ENCODE data around the gene CHPT1.
"Not testable (repeated sequence)": the region's sequence is repeated elsewhere in the genome, so short reads cannot be mapped to it uniquely, and the experiment has no call there.

The CHPT1 gene

DNA sequence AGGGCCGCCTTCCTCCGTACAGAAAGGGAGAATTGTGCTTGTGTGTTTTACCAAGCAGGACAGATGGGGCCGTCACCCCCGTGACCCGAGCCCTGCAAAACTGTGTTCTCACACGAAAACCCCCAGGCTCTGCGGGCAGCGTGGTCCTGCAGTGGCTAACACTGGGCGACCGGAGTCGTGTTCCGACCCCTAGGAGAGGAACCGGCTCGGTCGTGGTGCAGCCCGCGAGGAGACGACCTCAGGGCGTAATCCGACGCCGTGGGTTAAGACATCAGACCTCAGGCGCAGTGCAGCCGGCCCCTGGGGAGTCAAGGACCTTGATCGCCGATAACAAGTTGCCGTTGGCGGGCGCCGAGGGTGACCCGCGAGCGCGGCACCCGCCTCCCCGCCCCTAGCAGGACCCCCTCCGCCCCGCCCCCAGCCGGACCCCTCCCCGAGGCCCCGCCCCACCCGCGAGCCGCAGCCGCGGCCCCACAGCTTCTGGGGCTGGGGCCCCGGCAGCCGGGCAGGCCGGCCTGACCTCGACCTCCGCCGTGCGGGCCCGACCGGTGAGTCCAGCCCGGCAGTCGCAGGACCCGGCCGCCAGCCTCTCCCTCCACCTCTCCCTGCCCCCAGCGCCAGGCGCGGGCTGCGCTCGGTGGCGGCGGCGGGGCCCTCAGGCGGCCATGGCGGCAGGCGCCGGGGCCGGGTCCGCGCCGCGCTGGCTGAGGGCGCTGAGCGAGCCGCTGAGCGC, at the start of gene CHPT1:
CHPT1 (plus strand) TSS at position 444 of the 733 bp plus-strand sequence; CDS start at position 666, 222 bp downstream.
- DNase-seq (ENCODE audit: low spot score): peak; percentile 86

DNA sequence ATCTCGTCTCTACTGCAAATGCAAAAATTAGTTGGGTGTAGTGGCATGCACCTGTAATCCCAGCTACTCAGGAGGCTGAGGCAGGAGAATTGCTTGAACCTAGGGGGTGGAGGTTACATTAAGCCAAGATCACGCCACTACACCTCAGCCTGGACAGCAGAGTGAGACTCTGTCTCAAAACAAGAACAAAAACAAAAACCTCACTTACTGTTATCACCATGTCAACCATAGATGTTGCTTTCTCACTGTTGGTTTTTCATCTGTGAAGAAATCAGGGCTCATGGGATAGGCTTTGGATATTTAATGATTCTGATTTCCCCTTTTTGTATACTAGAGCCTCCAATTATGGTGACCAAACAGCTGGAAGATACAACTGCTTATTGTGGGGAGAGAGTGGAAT, 49.7 kb upstream of the CHPT1 start:
- no peak for DNase-seq (ENCODE audit: low spot score)

GRCh38 chr12:101648195-101648594, 49.2 kb upstream of the CHPT1 start:
- DNase-seq (ENCODE audit: low spot score): no peak

GRCh38 chr12:101650346-101651117, 46.9 kb upstream of the CHPT1 start:
- DNase-seq (ENCODE audit: low spot score): no peak

- DNase-seq (ENCODE audit: low spot score): no peak
These were observed 44.4 kb upstream of the CHPT1 start for GRCh38 chr12:101653030-101653429.

- DNase-seq (ENCODE audit: low spot score): no peak
These were observed 43.9 kb upstream of the CHPT1 start for GRCh38 chr12:101653503-101653902.

DNA sequence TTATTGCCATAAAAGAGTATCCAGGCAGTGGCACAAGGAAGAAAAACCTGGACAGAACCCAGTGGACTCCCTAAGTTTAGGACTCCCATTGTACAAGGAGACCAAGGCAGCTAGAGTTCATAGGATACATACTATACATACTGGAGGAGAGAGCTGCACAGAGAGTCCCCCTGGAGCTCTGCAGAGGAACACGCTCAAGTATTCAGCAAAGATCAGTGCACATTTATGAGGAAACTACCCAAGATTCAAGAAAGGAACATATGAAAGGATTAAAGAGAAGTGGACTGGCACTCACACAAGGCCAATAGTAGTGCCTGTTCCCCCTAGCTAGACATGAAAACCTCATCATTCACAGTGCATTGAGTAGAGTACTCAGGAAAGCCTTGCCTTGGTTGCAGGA, 43.0 kb upstream of the CHPT1 start:
- no peak for DNase-seq (ENCODE audit: low spot score)

DNA sequence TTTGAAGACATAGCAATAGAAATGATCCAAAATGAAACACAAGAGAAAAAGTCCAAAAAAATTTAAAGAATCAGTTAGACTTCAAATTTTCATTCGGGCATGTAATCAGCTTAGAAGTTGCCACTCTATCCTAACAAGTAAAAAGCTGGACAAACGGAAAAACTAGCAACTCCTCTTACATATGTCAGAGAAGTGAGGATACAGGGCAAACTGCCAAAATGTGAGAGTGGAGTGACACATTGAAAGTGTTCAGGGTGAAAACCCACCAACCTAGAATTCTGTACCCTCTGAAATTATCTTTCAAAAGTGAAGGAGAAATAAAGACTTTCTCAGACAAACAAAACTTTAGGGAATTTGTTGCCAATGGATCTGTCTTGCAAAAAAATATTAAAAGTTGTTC, 42.0 kb upstream of the CHPT1 start:
- DNase-seq (ENCODE audit: low spot score): no peak

GRCh38 chr12:101660662-101661061, 36.8 kb upstream of the CHPT1 start:
- DNase-seq (ENCODE audit: low spot score): not testable (repeated sequence)

DNA sequence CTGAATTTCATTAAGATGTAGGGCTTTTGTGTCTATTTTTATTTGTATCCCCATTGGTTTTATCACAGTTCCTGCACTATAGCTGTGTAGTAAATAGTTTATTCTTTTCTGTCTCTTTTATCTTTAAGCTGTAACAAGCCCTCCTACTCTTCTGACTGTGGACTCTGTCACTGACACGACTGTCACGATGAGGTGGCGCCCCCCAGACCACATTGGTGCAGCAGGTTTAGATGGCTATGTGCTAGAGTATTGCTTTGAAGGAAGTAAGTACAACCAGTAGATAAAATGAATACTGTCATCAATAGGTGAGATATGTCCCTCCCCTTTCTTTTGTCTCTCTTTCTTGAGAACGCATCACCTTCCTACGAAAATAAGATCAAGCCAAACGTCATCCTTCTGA, 34.1 kb upstream of the CHPT1 start:
- DNase-seq (ENCODE audit: low spot score): no peak

- DNase-seq (ENCODE audit: low spot score): no peak
These were observed 32.4 kb upstream of the CHPT1 start for GRCh38 chr12:101664992-101665391.

DNA sequence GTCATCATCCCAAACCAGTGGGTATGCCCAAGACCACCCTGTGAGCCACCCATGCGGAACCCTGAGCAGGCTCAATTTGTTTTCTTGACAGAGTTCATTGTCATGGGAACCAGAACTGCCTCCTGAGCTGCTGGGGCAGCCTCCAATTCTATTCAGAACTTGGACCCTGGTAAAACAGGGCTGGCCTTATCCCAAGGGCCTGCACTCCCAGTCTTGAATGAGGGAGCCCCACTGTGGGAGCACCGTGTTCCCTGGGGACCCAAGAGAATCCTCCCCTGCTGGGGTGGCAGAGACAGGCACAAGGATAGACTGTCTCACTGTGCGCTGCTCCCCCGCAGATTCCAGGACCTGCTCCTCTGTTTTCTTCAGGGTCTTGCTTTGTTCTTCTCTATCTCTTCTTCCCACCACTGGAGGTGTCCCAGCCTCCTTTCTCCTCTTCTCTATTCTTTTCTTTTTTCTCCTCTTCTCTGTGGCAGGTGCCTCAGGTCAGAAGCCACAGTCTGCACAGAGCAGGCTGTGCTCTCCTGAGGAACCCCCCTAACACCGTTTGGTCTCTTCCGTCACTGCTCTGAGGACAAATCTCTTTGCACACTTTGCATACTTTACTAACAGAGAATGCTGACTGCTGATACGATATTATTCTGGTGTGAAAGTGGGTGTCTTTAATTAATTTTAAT, 31.2 kb upstream of the CHPT1 start:
- DNase-seq (ENCODE audit: low spot score): no peak

- no peak for DNase-seq (ENCODE audit: low spot score)
These were observed 29.8 kb upstream of the CHPT1 start for GRCh38 chr12:101667591-101667990.

DNA sequence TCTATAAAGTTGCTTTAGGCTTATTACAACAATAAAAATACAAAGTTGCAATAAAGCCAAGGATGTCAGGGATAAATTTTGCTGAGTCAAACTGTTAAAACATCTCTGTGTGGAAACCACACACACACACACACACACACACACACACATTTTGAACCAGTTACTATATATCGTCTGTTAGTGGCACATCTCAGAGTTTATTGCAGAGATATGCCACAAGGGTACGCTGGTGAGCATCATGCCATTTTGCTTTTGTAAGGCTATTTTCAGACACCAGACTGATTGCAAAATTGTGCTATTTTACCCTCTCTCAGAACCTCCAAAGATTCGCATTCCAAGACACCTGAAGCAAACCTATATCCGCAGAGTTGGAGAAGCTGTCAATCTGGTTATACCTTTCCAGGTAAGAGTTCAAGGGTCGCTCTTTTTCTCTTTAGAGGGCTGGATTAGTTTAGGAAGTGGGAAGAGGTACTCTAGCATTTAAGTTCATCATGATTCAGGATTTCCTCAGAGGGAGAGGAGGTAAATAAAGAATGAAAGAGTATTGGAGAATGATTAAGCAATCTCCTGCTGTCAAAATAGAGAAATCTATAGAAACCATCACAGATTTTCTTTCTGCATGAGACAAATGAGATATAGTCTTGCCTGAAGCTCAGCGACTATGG, 27.3 kb upstream of the CHPT1 start:
- peak; percentile 20 for DNase-seq (ENCODE audit: low spot score)

DNA sequence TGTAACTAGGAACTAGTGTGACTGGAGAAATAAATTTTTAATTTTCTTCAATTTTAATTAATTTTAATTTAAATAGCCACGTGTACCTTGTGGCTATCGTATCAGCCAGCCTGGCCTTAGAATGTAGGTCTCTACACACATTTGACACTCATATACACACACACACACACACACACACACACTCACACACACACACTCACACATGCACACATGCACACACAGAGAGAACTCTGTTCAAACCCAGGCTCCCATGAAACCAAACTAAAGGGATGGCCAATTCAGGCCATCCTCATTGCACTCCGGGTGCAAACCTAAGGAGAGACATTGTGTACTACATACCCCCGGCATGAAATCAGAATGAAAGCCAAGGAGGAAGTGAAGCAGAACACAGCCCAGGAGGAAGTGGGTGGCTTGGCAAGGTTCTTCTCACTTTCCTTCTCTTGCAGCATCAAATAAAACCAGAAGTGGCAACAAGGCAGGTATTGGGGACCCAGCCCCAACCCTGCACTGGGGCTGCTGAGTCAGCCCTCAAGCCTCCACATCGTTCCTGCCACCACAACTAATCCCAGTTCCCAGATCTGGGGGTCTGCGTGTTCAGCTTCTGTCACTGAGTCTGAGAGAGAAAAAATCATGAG, 26.2 kb upstream of the CHPT1 start:
- DNase-seq (ENCODE audit: low spot score): no peak

DNA sequence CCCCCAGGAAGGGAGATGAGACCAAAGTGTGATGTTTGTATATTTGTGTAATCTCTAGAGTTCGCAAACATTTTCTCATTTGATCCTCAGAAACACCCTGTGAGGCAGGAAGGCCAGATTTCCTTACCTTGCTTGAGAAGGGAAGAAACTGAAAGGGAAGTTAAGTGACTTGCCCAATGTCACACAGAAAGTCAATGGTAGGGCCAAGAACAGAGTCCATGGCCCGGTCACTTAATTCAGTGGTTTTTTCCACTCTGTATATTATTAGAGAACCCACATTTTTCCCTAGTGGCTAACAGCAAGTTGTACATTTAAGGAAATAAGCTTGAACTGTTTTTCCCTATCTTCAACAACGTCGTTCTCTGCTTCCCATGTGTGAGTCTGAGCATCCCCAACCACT, 25.6 kb upstream of the CHPT1 start:
- no peak for DNase-seq (ENCODE audit: low spot score)

GRCh38 chr12:101675555-101675954, 21.9 kb upstream of the CHPT1 start:
- DNase-seq (ENCODE audit: low spot score): no peak

DNA sequence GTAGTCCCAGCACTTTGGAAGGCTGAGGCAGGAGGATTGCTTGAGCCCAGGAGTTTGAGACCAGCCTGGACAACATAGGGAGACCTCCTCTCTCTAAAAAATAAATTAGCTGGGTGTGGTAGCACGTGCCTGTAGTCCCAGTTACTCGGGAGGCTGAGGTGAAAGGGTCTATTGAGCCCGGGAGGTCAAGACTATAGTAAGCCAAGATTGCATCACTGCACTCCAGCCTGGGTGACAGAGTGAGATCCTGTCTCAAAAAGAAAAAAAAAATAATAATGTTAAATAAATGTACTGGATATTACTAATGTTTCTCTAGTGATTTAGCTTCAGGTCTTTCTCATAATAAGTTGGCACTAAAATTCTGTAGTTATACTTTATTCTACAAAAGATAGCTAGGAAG, 20.9 kb upstream of the CHPT1 start:
- not testable (repeated sequence) for DNase-seq (ENCODE audit: low spot score)

GRCh38 chr12:101678081-101678480, 19.4 kb upstream of the CHPT1 start:
- no peak for DNase-seq (ENCODE audit: low spot score)

DNA sequence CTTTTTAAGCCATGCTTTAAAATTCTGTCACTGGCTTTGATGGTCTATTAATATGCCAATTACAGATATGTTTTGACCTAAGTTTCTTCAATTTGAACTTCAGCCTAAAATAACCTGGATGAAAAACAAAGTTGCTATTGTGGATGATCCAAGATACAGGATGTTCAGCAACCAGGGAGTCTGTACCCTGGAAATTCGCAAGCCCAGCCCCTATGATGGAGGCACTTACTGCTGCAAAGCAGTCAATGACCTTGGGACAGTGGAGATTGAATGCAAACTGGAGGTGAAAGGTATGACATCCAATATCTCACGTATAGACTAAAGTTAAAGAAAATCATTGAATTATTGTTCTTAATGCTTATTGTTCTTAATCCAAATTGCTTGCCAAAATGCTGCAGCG, 17.2 kb upstream of the CHPT1 start:
- no peak for DNase-seq (ENCODE audit: low spot score)

GRCh38 chr12:101680647-101681046, 16.8 kb upstream of the CHPT1 start:
- no peak for DNase-seq (ENCODE audit: low spot score)

GRCh38 chr12:101681627-101682026, 15.8 kb upstream of the CHPT1 start:
- DNase-seq (ENCODE audit: low spot score): not testable (repeated sequence)
